ENCODE measurements around the gene BMP6. TPM values are rescaled to one million over a fixed set of nuclear protein-coding genes. Genes with fewer than 3 reads are reported as not detected.
"Not testable (repeated sequence)": the region's sequence is repeated elsewhere in the genome, so short reads cannot be mapped to it uniquely, and the experiment has no call there.

The BMP6 gene
- total and polyA plus RNA-seq, 2 of the 8 experiments (the other 6 are each of a cell fraction or from before 2014, with no cell fraction given) = 2.0 to 2.1 TPM

GRCh38 chr6:7898193-7898586 lies 172.3 kb downstream of the BMP6 start:
- POLR2A ChIA-PET (ENCODE audit: partially characterized antibody); H3K27ac ChIP-seq (ENCODE audit: low read depth, low read length); H2AK5ac ChIP-seq (ENCODE audit: low read depth, low read length); H2BK15ac ChIP-seq (ENCODE audit: low read length); FAIRE-seq; H3K23ac ChIP-seq (ENCODE audit: insufficient read length); H3K23me2 ChIP-seq (ENCODE audit: low read depth, low read length); H3K4me1 ChIP-seq (replicated peaks in 1 of 4; ENCODE audit: control insufficient read depth in 3 of 4, insufficient read depth in 4 of 4, low read length in 3 of 4); H3K9ac ChIP-seq (replicated peaks in 1 of 4; ENCODE audit: extremely low read depth in 1 of 4, low read depth in 3 of 4, low read length in 3 of 4); H4K20me1 ChIP-seq (replicated peaks in 1 of 2; ENCODE audit: control insufficient read depth in 1 of 2, insufficient read depth in 2 of 2, low read length in 2 of 2); H3K4me2 ChIP-seq (ENCODE audit: insufficient read depth in 1 of 2, low read depth in 2 of 2, low read length in 2 of 2); H3K4ac ChIP-seq (replicated peaks; ENCODE audit: insufficient read length, low read depth, low read length); DNase-seq (ENCODE audit: low read depth in 1 of 2, low spot score in 2 of 2); H3K4me3 ChIP-seq (ENCODE audit: extremely low read depth in 1 of 4, insufficient read depth in 2 of 4, low read depth in 3 of 4, low read length in 4 of 4); H3K9me3 ChIP-seq (ENCODE audit: insufficient read depth in 2 of 2, low read depth in 1 of 2, low read length in 1 of 2); H3K27me3 ChIP-seq (replicated peaks in 1 of 4; ENCODE audit: control insufficient read depth in 3 of 4, extremely low read depth in 1 of 4, insufficient read depth in 3 of 4, low read length in 3 of 4); H4K5ac ChIP-seq (ENCODE audit: insufficient read length, low read depth, low read length); H2AFZ ChIP-seq (ENCODE audit: low read length); H3K79me2 ChIP-seq (ENCODE audit: control insufficient read depth in 1 of 2, insufficient read depth in 2 of 2, low read length in 2 of 2); H2BK12ac ChIP-seq (ENCODE audit: low read depth, low read length); H2BK5ac ChIP-seq (ENCODE audit: low read depth, low read length); H3K79me1 ChIP-seq (ENCODE audit: low read depth, low read length); H4K8ac ChIP-seq (ENCODE audit: extremely low read depth, insufficient read depth, low read length); H2BK20ac ChIP-seq (ENCODE audit: low read length); H3K56ac ChIP-seq (replicated peaks; ENCODE audit: insufficient read length, low read depth, low read length); H3K14ac ChIP-seq (ENCODE audit: insufficient read length); H3K18ac ChIP-seq (ENCODE audit: extremely low read depth, low read length); H2BK120ac ChIP-seq (replicated peaks; ENCODE audit: low read depth, low read length); H4K91ac ChIP-seq (replicated peaks; ENCODE audit: insufficient read length, low read length): not testable (repeated sequence)
- WGBS, 2 experiments (ENCODE audit: extremely low coverage in 1 of 2, insufficient coverage in 1 of 2, insufficient read length in 1 of 2, insufficient replicate concordance in 2 of 2, low coverage in 1 of 2, low lambda C conversion rate in 2 of 2, missing lambda C conversion rate in 1 of 2) = 92% methylated on average over 8 of the region's 8 CpGs; no CpG with 5 or more reads in 1 of the 2 experiments
- peaks cover 47 to 82% (median 79%) of the 10 kb centered on the region in 4 experiments for H3K36me3 ChIP-seq (ENCODE audit: control insufficient read depth in 2 of 4, insufficient read depth in 4 of 4, low read length in 3 of 4)
- CTCF ChIA-PET (ENCODE audit: partially characterized antibody) = interaction anchor here (0.9 to 1.6 kb wide), 2 partner anchors 94 to 98 kb away, joined by 3 read pairs; no protein-coding TSS in a partner anchor

All from H1 (cell line).